Astrocyte of the spinal cord (primary cell): ENCODE results near the gene FDCSP.

Experiments
- DNase-seq: peaks from one replicate; pipeline ENCODE4 v3.0.0; 2011; ENCODE audit warnings: low read depth, low spot score
- H3K4me3 ChIP-seq: 2 replicates; pipeline ENCODE4 v1.5.1; 2011; ENCODE audit warnings: low read depth, mild to moderate bottlenecking, low read length, moderate library complexity
- in situ Hi-C: cut with HindIII; loops from 2 replicates; pipeline ENCODE4 v1.10.0; 2017; ENCODE audit warnings: low sequenced_read_pairs
- TF ChIP-seq, protein P1 (sequence below): IDR thresholded peaks from 2 replicates; pipeline ENCODE4 v1.5.1; 2012; ENCODE audit warnings: low read depth, mild to moderate bottlenecking, low read length, inconsistent platforms

Gene FDCSP

DNA sequence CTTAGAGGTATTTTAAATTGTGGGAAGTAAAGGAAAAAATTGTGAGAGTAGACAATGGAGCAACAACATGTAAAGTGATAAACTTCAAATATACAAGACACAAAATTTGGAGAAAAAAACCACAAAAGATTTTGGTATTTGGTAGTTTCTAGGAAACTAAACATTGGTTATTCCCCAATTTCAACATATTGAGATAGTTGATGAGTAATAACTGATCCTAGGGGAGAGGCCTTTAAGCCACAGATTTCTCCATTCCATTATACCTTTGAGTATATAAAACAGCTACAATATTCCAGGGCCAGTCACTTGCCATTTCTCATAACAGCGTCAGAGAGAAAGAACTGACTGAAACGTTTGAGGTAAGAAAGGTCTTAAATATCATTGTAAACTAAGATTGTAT, at the start of gene FDCSP:
Gene FDCSP, plus strand, starts transcription at position 301 of the 400 bp plus-strand sequence. CDS start 5,071 bp downstream, outside the sequence.
- DNase-seq: no peak
- TF ChIP-seq, protein P1, sequence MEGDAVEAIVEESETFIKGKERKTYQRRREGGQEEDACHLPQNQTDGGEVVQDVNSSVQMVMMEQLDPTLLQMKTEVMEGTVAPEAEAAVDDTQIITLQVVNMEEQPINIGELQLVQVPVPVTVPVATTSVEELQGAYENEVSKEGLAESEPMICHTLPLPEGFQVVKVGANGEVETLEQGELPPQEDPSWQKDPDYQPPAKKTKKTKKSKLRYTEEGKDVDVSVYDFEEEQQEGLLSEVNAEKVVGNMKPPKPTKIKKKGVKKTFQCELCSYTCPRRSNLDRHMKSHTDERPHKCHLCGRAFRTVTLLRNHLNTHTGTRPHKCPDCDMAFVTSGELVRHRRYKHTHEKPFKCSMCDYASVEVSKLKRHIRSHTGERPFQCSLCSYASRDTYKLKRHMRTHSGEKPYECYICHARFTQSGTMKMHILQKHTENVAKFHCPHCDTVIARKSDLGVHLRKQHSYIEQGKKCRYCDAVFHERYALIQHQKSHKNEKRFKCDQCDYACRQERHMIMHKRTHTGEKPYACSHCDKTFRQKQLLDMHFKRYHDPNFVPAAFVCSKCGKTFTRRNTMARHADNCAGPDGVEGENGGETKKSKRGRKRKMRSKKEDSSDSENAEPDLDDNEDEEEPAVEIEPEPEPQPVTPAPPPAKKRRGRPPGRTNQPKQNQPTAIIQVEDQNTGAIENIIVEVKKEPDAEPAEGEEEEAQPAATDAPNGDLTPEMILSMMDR: no peak
- no peak within 1 kb of the TSS for H3K4me3 ChIP-seq
- in situ Hi-C loops: no loop called here

GRCh38 chr4:70177090-70177489, 48.8 kb upstream of the FDCSP start:
- DNase-seq: no peak
- in situ Hi-C loops: no loop called here
- TF ChIP-seq, protein P1: no peak
- no peak overlapping the region for H3K4me3 ChIP-seq

- in situ Hi-C loops: no loop called here
- H3K4me3 ChIP-seq: no peak overlapping the region
- no peak for DNase-seq
- TF ChIP-seq, protein P1: no peak
Observed at GRCh38 chr4:70178075-70178660, 47.8 kb upstream of the FDCSP start.

DNA sequence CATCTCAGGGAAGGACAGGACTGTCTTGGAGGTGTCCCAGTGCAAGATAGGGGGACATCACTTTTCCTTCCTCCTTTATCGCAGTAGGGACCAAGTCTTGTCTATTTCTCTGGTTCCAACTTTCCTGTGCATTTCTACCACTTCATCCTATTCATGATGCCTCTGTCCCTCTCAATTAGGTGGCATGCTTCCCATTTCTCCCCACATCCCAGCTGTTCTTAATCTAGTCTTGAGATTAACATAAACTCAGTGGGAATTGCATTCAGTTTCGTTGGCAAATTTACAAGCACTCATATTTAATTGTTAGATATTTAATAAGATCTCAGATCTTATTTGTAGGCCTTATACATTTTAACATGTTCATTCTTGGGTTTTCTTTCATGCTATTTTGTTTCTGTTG, 46.1 kb upstream of the FDCSP start:
- TF ChIP-seq, protein P1: no peak
- no peak overlapping the region for H3K4me3 ChIP-seq
- no peak for DNase-seq
- in situ Hi-C loops: no loop called here

DNA sequence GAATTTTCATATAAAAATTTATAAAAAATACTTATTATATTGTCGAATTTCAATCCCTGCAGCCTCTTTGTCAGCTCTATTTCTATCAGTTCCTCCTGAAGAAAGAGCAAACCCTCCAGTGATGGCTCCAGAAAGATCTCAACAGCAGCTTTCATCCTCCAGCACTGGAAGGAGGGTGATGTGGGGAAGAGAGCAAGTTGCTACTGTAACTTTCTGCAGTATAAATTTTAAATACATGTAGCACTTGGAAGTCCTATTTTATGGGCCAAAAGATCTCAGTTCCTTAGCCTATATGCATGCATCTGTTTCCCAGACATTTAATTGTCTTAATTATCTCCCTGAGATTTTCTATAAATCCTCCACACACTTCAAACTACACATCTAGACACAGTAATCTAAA, 44.1 kb upstream of the FDCSP start:
- in situ Hi-C loops: no loop called here
- no peak for DNase-seq
- no peak overlapping the region for H3K4me3 ChIP-seq
- TF ChIP-seq, protein P1: no peak

GRCh38 chr4:70182517-70183167, 43.3 kb upstream of the FDCSP start:
- no peak for DNase-seq
- in situ Hi-C loops: no loop called here
- no peak overlapping the region for H3K4me3 ChIP-seq
- TF ChIP-seq, protein P1: no peak
